ENCODE results near the gene MACROD2. TPM values are rescaled to one million over a fixed set of nuclear protein-coding genes. Genes with fewer than 3 reads are reported as not detected.

Gene MACROD2
- total and polyA plus RNA-seq, 8 donors, result 0.78 to 31.3 (median 10.9) TPM; not detected in 1

DNA sequence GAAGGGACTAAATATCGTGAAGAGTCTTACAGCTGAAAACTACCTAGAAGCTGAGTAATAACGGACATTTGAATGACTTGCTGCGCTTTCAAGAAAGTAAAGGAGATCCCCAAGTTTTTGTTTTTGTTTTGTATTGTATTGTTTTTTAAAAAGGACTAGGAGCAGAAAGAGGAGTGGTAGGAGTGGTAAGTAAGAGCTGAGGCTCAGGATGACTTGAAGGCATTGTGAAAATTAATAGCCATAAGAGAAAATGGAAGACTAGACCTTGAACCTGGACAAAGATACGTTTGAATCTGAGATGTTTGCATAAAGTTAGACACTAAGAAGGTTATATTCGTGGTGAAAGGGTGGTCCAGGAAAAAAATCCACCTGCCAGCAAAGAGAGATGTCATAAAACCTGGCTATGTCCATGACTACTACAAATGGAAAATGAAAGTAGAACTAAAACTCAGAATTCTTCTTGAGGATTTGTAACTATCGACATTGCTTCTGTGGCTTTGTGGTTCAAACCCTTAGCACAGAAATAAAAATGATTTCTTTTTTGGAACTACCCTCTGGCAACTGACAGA, 1166.8 kb downstream of the MACROD2 start:
- H3K27ac ChIP-seq, result peak overlapping the region in 1 of 5 donors; percentile 15
- H3K4me1 ChIP-seq, result no peaks in the 10 kb centered on the region
- DNase-seq, result no peak
- H3K9me3 ChIP-seq, result no peaks in the 10 kb centered on the region
- WGBS, 5 donors, result 62 to 72% (median 66%) methylated on average over 6 of the region's 6 CpGs
- peak overlapping the region in 3 of 4 donors; percentile 10 to 21 (median 21) for H3K4me3 ChIP-seq
- TF ChIP-seq POLR2A (IDR thresholded peaks at IDR 0.05) (no peak), EP300 (IDR thresholded peaks at IDR 0.05) (no peak), POLR2AphosphoS5 (IDR thresholded peaks at IDR 0.05) (no peak)
- TF ChIP-seq, protein P1, sequence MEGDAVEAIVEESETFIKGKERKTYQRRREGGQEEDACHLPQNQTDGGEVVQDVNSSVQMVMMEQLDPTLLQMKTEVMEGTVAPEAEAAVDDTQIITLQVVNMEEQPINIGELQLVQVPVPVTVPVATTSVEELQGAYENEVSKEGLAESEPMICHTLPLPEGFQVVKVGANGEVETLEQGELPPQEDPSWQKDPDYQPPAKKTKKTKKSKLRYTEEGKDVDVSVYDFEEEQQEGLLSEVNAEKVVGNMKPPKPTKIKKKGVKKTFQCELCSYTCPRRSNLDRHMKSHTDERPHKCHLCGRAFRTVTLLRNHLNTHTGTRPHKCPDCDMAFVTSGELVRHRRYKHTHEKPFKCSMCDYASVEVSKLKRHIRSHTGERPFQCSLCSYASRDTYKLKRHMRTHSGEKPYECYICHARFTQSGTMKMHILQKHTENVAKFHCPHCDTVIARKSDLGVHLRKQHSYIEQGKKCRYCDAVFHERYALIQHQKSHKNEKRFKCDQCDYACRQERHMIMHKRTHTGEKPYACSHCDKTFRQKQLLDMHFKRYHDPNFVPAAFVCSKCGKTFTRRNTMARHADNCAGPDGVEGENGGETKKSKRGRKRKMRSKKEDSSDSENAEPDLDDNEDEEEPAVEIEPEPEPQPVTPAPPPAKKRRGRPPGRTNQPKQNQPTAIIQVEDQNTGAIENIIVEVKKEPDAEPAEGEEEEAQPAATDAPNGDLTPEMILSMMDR (IDR thresholded peaks at IDR 0.05), result no peak
- H3K36me3 ChIP-seq, result no peaks in the 10 kb centered on the region
- no peaks in the 10 kb centered on the region for H3K27me3 ChIP-seq
- intact Hi-C loops (cut with DNase I; ENCODE audit: low total_unique reads), result no loop called here

- DNase-seq, result no peak
- Histone ChIP-seq H3K36me3 (no peaks in the 10 kb centered on the region), H3K27me3 (no peaks in the 10 kb centered on the region), H3K27ac (no peak overlapping the region), H3K4me1 (no peaks in the 10 kb centered on the region), H3K9me3 (no peaks in the 10 kb centered on the region), H3K4me3 (no peak overlapping the region)
- TF ChIP-seq POLR2AphosphoS5 (IDR thresholded peaks at IDR 0.05), result no peak
- TF ChIP-seq EP300 (IDR thresholded peaks at IDR 0.05), result no peak
- TF ChIP-seq, protein P1 (IDR thresholded peaks at IDR 0.05), result no peak
- TF ChIP-seq POLR2A (IDR thresholded peaks at IDR 0.05), result no peak
- intact Hi-C loops (cut with DNase I; ENCODE audit: low total_unique reads), result no loop called here
These were observed 1168.3 kb downstream of the MACROD2 start for GRCh38 chr20:15163632-15164031.

DNA sequence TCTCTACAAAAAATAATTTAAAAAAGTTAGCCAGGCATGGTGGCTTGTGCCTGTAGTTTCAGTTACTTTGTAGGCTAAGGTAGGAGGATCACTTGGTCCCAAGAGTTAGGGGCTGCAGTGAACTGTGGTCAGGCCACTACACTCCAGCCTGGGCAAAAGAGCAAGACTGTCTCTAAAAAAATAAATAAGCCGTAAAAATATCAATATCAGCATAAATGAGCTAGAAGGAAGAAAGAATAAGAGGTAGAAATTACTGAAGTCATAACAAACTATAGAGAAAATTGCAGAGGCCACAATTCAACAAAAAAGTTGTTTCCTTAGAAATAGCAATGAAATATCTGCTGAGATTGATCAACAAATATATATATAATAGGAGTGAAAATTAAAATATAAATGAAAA, 1169.4 kb downstream of the MACROD2 start:
- no peaks in the 10 kb centered on the region for H3K4me1 ChIP-seq
- no peaks in the 10 kb centered on the region for H3K36me3 ChIP-seq
- DNase-seq, result no peak
- 93 to 100% (median 94%) methylated on average over 1 of the region's 1 CpG for WGBS, 5 donors
- no peak overlapping the region for H3K27ac ChIP-seq
- no peaks in the 10 kb centered on the region for H3K27me3 ChIP-seq
- H3K9me3 ChIP-seq, result no peaks in the 10 kb centered on the region
- TF ChIP-seq, protein P1 (IDR thresholded peaks at IDR 0.05), result no peak
- TF ChIP-seq POLR2A (IDR thresholded peaks at IDR 0.05), result no peak
- no peak for TF ChIP-seq POLR2AphosphoS5 (IDR thresholded peaks at IDR 0.05)
- no peak for TF ChIP-seq EP300 (IDR thresholded peaks at IDR 0.05)
- intact Hi-C loops (cut with DNase I; ENCODE audit: low total_unique reads), result no loop called here
- H3K4me3 ChIP-seq, result no peak overlapping the region

GRCh38 chr20:15166744-15167143, 1171.4 kb downstream of the MACROD2 start:
- intact Hi-C loops (cut with DNase I; ENCODE audit: low total_unique reads), result no loop called here
- DNase-seq, result no peak
- Histone ChIP-seq H3K27me3 (no peaks in the 10 kb centered on the region), H3K36me3 (no peaks in the 10 kb centered on the region), H3K4me1 (no peaks in the 10 kb centered on the region), H3K4me3 (no peak overlapping the region), H3K9me3 (no peaks in the 10 kb centered on the region), H3K27ac (no peak overlapping the region)
- TF ChIP-seq POLR2AphosphoS5 (IDR thresholded peaks at IDR 0.05) (no peak), POLR2A (IDR thresholded peaks at IDR 0.05) (no peak), EP300 (IDR thresholded peaks at IDR 0.05) (no peak)
- TF ChIP-seq, protein P1 (IDR thresholded peaks at IDR 0.05), result no peak
